ENCODE measurements around the gene ARHGDIG.
A peak's percentile ranks its signal among the peaks of the same experiment; 100 is the strongest.
"Not testable (repeated sequence)": the region's sequence is repeated elsewhere in the genome, so short reads cannot be mapped to it uniquely, and the experiment has no call there.

The ARHGDIG gene

GRCh38 chr16:265002-265529 lies 15.3 kb upstream of the ARHGDIG start:
- no peaks in the 10 kb centered on the region for H3K9me3 Mint-ChIP-seq
- no peak overlapping the region for H3K27ac Mint-ChIP-seq
- H3K4me1 Mint-ChIP-seq, result peaks cover 9% of the 10 kb centered on the region
- no peaks in the 10 kb centered on the region for H3K27me3 Mint-ChIP-seq (ENCODE audit: low read depth)
- peaks cover 16% of the 10 kb centered on the region for H3K36me3 Mint-ChIP-seq (ENCODE audit: low read depth)
- H3K4me3 Mint-ChIP-seq, result no peak overlapping the region
- TF ChIP-seq CTCF (IDR thresholded peaks at IDR 0.05; ENCODE audit: unreplicated experiment in 3 of 3), result no peak

GRCh38 chr16:265711-266110 lies 14.7 kb upstream of the ARHGDIG start:
- no peak overlapping the region for H3K4me3 Mint-ChIP-seq
- peaks cover 9% of the 10 kb centered on the region for H3K4me1 Mint-ChIP-seq
- TF ChIP-seq CTCF (IDR thresholded peaks at IDR 0.05; ENCODE audit: unreplicated experiment in 3 of 3), result no peak
- H3K36me3 Mint-ChIP-seq (ENCODE audit: low read depth), result peaks cover 12% of the 10 kb centered on the region
- no peaks in the 10 kb centered on the region for H3K27me3 Mint-ChIP-seq (ENCODE audit: low read depth)
- H3K27ac Mint-ChIP-seq, result peak overlapping the region in 1 of 3 experiments; percentile 37
- H3K9me3 Mint-ChIP-seq, result no peaks in the 10 kb centered on the region

- no peak overlapping the region for H3K27ac Mint-ChIP-seq
- H3K27me3 Mint-ChIP-seq (ENCODE audit: low read depth), result no peaks in the 10 kb centered on the region
- peaks cover 10% of the 10 kb centered on the region for H3K36me3 Mint-ChIP-seq (ENCODE audit: low read depth)
- no peaks in the 10 kb centered on the region for H3K9me3 Mint-ChIP-seq
- no peak overlapping the region for H3K4me3 Mint-ChIP-seq
- peaks cover 9% of the 10 kb centered on the region for H3K4me1 Mint-ChIP-seq
- no peak for TF ChIP-seq CTCF (IDR thresholded peaks at IDR 0.05; ENCODE audit: unreplicated experiment in 3 of 3)
Measured at GRCh38 chr16:266258-267164, 13.9 kb upstream of the ARHGDIG start.

- H3K9me3 Mint-ChIP-seq, H3K4me1 Mint-ChIP-seq: not testable (repeated sequence)
Measured at GRCh38 chr16:267562-267961, 12.8 kb upstream of the ARHGDIG start.

GRCh38 chr16:268141-269053 lies 12.0 kb upstream of the ARHGDIG start:
- H3K27ac Mint-ChIP-seq, result no peak overlapping the region
- H3K36me3 Mint-ChIP-seq (ENCODE audit: low read depth), result no peaks in the 10 kb centered on the region
- peaks cover 5% of the 10 kb centered on the region for H3K27me3 Mint-ChIP-seq (ENCODE audit: low read depth)
- peaks cover 9% of the 10 kb centered on the region for H3K4me1 Mint-ChIP-seq
- no peaks in the 10 kb centered on the region for H3K9me3 Mint-ChIP-seq
- TF ChIP-seq CTCF (IDR thresholded peaks at IDR 0.05; ENCODE audit: unreplicated experiment in 3 of 3), result no peak
- no peak overlapping the region for H3K4me3 Mint-ChIP-seq

More at GRCh38 chr16:267562-267961, 12.8 kb upstream of the ARHGDIG start:
- H3K27me3 Mint-ChIP-seq (ENCODE audit: low read depth); H3K36me3 Mint-ChIP-seq (ENCODE audit: low read depth); H3K4me3 Mint-ChIP-seq; H3K27ac Mint-ChIP-seq: not testable (repeated sequence)

All from nephron (organoid).